NCI-H2196 (cell line): ENCODE measurements around the gene MNAT1.
"Not testable (repeated sequence)": the region's sequence is repeated elsewhere in the genome, so short reads cannot be mapped to it uniquely, and the experiment has no call there.

Experiments used
- DNase-seq: peaks from one replicate; lab custom pipeline; 2025; ENCODE audit not compliant: unreplicated experiment; lab: John Stamatoyannopoulos, UW

MNAT1 gene

GRCh38 chr14:60734465-60735242, at the start of gene MNAT1:
TSS of gene MNAT1 (plus strand) at chr14:60734761. CDS start at chr14:60734863, 102 bp downstream.
- peak; percentile 78 for DNase-seq

- DNase-seq: no peak
These were observed 47.7 kb upstream of the MNAT1 start for GRCh38 chr14:60686865-60687264.

GRCh38 chr14:60691383-60692113, 43.0 kb upstream of the MNAT1 start:
- no peak for DNase-seq

- no peak for DNase-seq
These were observed 39.2 kb upstream of the MNAT1 start for GRCh38 chr14:60695327-60695726.

GRCh38 chr14:60700598-60700997, 34.0 kb upstream of the MNAT1 start:
- DNase-seq: no peak

GRCh38 chr14:60705100-60705499, 29.5 kb upstream of the MNAT1 start:
- DNase-seq: no peak

- no peak for DNase-seq
These were observed 26.7 kb upstream of the MNAT1 start for GRCh38 chr14:60707858-60708257.

GRCh38 chr14:60710494-60710893, 24.1 kb upstream of the MNAT1 start:
- no peak for DNase-seq

- no peak for DNase-seq
These were observed 21.0 kb upstream of the MNAT1 start for GRCh38 chr14:60713513-60713912.

- no peak for DNase-seq
These were observed 14.2 kb upstream of the MNAT1 start for GRCh38 chr14:60720391-60720790.

- DNase-seq: no peak
These were observed 13.6 kb upstream of the MNAT1 start for GRCh38 chr14:60720962-60721325.

GRCh38 chr14:60721326-60722106, 13.0 kb upstream of the MNAT1 start:
- peak; percentile 38 for DNase-seq

GRCh38 chr14:60722107-60722356, 12.5 kb upstream of the MNAT1 start:
- DNase-seq: no peak

GRCh38 chr14:60722357-60723115, 12.0 kb upstream of the MNAT1 start:
- no peak for DNase-seq

- peak; percentile 59 for DNase-seq
These were observed 11.2 kb upstream of the MNAT1 start for GRCh38 chr14:60723116-60723906.

- peak; percentile 90 for DNase-seq
These were observed 10.5 kb upstream of the MNAT1 start, which contains the start of gene SIX4 for GRCh38 chr14:60723907-60724618. TSS of gene SIX4 (minus strand) at chr14:60724351. CDS start at chr14:60724074, 277 bp downstream.

- not testable (repeated sequence) for DNase-seq
These were observed 3.3 kb upstream of the MNAT1 start for GRCh38 chr14:60731291-60731690.

GRCh38 chr14:60732840-60733483, 1.6 kb upstream of the MNAT1 start:
- DNase-seq: no peak

GRCh38 chr14:60735416-60735815, 855 bp downstream of the MNAT1 start:
- DNase-seq: no peak
